Testis (tissue), 3 donors: Measurements from ENCODE around the gene ENPEP. TPM values are rescaled to one million over a fixed set of nuclear protein-coding genes. Genes with fewer than 3 reads are reported as not detected.
"Not testable (repeated sequence)": the region's sequence is repeated elsewhere in the genome, so short reads cannot be mapped to it uniquely, and the experiment has no call there.

Experiments used
- DNase-seq: peaks from one replicate; pipeline ENCODE4 v3.0.0-alpha.2; 2019
- H3K27ac ChIP-seq, 2 donors: fragments of 200-600 bp; sonication (generic); one replicate each; pipeline ENCODE4 v1.5.1; 2019
- H3K27me3 ChIP-seq: fragments of 200-600 bp; sonication (generic); one replicate; pipeline ENCODE4 v1.5.1; 2019
- H3K36me3 ChIP-seq: fragments of 200-600 bp; sonication (generic); one replicate; pipeline ENCODE4 v1.5.1; 2017; ENCODE audit warnings: low read depth; ENCODE audit errors: missing control alignments
- H3K4me1 ChIP-seq: fragments of 200-600 bp; sonication (generic); one replicate; pipeline ENCODE4 v1.5.1; 2019
- H3K4me3 ChIP-seq, 2 donors: fragments of 200-600 bp; sonication (generic); one replicate each; pipeline ENCODE4 v1.5.1; 2017 to 2019
- H3K9me3 ChIP-seq: fragments of 200-600 bp; sonication (generic); one replicate; pipeline ENCODE4 v1.5.1; 2017
- POLR2A ChIP-seq: fragments of 450-650 bp; IDR thresholded peaks from one replicate; pipeline ENCODE4 v1.6.1; 2017; ENCODE audit warnings: antibody characterized with exemption, mild to moderate bottlenecking, moderate library complexity
- WGBS, 2 donors: methylation state at CpG; one replicate each; pipeline ENCODE4 v1.1.5; 2018; 5-methylcytosine and 5-hydroxymethylcytosine counted together
- intact Hi-C: fragments of 100-400 bp; cut with DNase I; formaldehyde crosslinking; loops from one replicate; pipeline ENCODE4 v1.15.1; 2023; ENCODE audit warnings: low total_unique reads
- polyA plus RNA-seq: library from polyadenylated mRNA; stranded (reverse); fragments of 350-450 nt; fragmentation: Illumina TruSeq; extraction: RNeasy Lipid Tissue Mini Kit (QIAGEN cat#74804); gene quantifications from one replicate; pipeline ENCODE4 v1.2.3, GENCODE V29; 2014; ENCODE audit warnings: low read depth, low replicate concordance; ENCODE audit not compliant: insufficient read depth
- total RNA-seq, 2 donors: library from RNA; depleted of rRNA; stranded (reverse); fragments of >200 nt; gene quantifications; one replicate each; pipeline ENCODE4 v1.2.3, GENCODE V29; 2016
- TF ChIP-seq, protein P1 (sequence below), 3 experiments: fragments of 450-650 bp in 2 of 3; fragments of 200-600 bp in 1 of 3; sonication (generic) in 1 of 3; IDR thresholded peaks; one replicate each; pipeline ENCODE4 v1.5.1; 2016 to 2019; ENCODE audit warnings: antibody characterized with exemption in 3 of 3, mild to moderate bottlenecking in 2 of 3, moderate library complexity in 1 of 3

The ENPEP gene
- total and polyA plus RNA-seq, 3 donors from 2014 or later = 1.7 to 2.4 (median 1.7) TPM

DNA sequence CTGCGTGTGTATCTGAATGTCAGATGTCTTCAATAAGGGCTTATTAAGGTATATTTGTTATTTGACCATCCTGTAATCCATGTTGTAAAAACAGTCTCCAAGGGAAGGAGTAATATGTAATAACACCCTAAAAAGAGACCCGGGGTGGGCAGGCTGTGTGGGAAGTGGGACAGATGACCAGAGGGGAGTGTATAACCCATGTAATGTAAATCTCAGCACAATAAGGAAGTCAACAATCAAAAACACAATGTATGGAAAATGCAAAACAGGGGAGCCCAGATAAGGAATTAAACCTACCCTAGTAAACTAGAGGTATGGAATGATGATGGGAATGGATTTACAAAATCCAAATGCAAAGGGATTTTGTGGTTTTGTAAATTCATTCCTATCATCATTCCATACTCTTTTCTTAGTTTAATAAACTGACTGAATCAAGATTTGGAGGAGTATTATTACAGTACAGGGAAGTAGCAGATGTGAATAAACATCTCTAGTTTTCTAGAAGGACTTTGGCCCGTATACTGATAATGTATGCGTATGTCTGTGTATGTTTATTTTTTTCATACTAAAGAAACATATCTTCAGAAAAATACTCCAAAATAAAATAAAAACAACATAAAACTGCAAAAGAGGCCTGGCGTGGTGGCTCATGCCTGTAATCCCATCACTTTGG lies 15.7 kb upstream of the ENPEP start:
- Histone ChIP-seq H3K27ac (no peak overlapping the region), H3K4me1 (no peaks in the 10 kb centered on the region), H3K36me3 (no peaks in the 10 kb centered on the region), H3K9me3 (no peaks in the 10 kb centered on the region), H3K4me3 (no peak overlapping the region), H3K27me3 (no peaks in the 10 kb centered on the region)
- WGBS, 2 donors = 90 to 91% methylated on average over 5 of the region's 5 CpGs
- intact Hi-C loops = no loop called here
- TF ChIP-seq, protein P1, sequence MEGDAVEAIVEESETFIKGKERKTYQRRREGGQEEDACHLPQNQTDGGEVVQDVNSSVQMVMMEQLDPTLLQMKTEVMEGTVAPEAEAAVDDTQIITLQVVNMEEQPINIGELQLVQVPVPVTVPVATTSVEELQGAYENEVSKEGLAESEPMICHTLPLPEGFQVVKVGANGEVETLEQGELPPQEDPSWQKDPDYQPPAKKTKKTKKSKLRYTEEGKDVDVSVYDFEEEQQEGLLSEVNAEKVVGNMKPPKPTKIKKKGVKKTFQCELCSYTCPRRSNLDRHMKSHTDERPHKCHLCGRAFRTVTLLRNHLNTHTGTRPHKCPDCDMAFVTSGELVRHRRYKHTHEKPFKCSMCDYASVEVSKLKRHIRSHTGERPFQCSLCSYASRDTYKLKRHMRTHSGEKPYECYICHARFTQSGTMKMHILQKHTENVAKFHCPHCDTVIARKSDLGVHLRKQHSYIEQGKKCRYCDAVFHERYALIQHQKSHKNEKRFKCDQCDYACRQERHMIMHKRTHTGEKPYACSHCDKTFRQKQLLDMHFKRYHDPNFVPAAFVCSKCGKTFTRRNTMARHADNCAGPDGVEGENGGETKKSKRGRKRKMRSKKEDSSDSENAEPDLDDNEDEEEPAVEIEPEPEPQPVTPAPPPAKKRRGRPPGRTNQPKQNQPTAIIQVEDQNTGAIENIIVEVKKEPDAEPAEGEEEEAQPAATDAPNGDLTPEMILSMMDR (IDR thresholded peaks at IDR 0.05) = no peak
- TF ChIP-seq POLR2A = no peak
- no peak for DNase-seq

- no peak for DNase-seq
- no peak overlapping the region for H3K27ac ChIP-seq
- no peaks in the 10 kb centered on the region for H3K36me3 ChIP-seq
- H3K4me1 ChIP-seq = no peaks in the 10 kb centered on the region
- 85 to 88% methylated on average over 5 of the region's 5 CpGs for WGBS, 2 donors
- no peaks in the 10 kb centered on the region for H3K9me3 ChIP-seq
- no peaks in the 10 kb centered on the region for H3K27me3 ChIP-seq
- no peak for TF ChIP-seq POLR2A
- TF ChIP-seq, protein P1 (IDR thresholded peaks at IDR 0.05) = no peak
- no peak overlapping the region for H3K4me3 ChIP-seq
- intact Hi-C loops = no loop called here
Measured at GRCh38 chr4:110467400-110467799, 8.6 kb upstream of the ENPEP start.

- intact Hi-C loops = no loop called here
- Histone ChIP-seq H3K4me3 (no peak overlapping the region), H3K9me3 (no peaks in the 10 kb centered on the region), H3K27ac (no peak overlapping the region), H3K27me3 (no peaks in the 10 kb centered on the region), H3K36me3 (no peaks in the 10 kb centered on the region), H3K4me1 (no peaks in the 10 kb centered on the region)
- DNase-seq = no peak
- TF ChIP-seq POLR2A = no peak
- TF ChIP-seq, protein P1 (IDR thresholded peaks at IDR 0.05) = no peak
- 73% methylated on average over 8 of the region's 8 CpGs for WGBS, 2 donors
Measured at GRCh38 chr4:110472583-110473329, 3.2 kb upstream of the ENPEP start.

GRCh38 chr4:110474481-110474880 lies 1.5 kb upstream of the ENPEP start:
- Histone ChIP-seq H3K27ac (no peak overlapping the region), H3K36me3 (no peaks in the 10 kb centered on the region), H3K4me3 (no peak overlapping the region), H3K27me3 (no peaks in the 10 kb centered on the region), H3K9me3 (no peaks in the 10 kb centered on the region), H3K4me1 (no peaks in the 10 kb centered on the region)
- intact Hi-C loops = no loop called here
- 49 to 53% methylated on average over 5 of the region's 5 CpGs for WGBS, 2 donors
- TF ChIP-seq, protein P1 (IDR thresholded peaks at IDR 0.05) = no peak
- no peak for TF ChIP-seq POLR2A
- DNase-seq = no peak

DNA sequence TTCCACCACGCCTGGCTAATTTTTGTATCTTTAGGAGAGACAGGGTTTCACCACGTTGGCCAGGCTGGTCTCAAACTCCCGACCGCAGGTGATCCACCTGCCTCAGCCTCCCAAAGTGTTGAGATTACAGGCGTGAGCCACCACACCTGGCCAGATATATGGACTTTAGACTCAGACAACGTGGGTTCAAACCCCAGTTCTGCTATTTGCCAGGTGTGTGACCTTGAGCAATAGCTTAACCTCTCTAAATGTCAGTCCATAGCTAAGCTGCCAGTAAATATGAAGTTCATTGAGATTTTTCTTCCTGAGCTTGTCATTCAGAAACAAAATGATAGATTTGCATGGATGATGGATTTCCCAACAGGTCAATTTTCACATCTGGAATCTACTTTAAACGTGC lies 875 bp upstream of the ENPEP start:
- H3K4me1 ChIP-seq, H3K9me3 ChIP-seq, H3K36me3 ChIP-seq, H3K27ac ChIP-seq, DNase-seq, intact Hi-C loops, H3K4me3 ChIP-seq, H3K27me3 ChIP-seq: not testable (repeated sequence)
- WGBS, 2 donors = 66 to 90% methylated on average over 7 of the region's 7 CpGs
